Measurements from ENCODE around the gene CBR4. TPM values are rescaled to one million over a fixed set of nuclear protein-coding genes. Genes with fewer than 3 reads are reported as not detected.
A peak's percentile ranks its signal among the peaks of the same experiment; 100 is the strongest.
"Not testable (repeated sequence)": the region's sequence is repeated elsewhere in the genome, so short reads cannot be mapped to it uniquely, and the experiment has no call there.

CBR4 gene
- total and polyA plus RNA-seq, 11 donors: 8.7 to 26.5 (median 20.7) TPM

DNA sequence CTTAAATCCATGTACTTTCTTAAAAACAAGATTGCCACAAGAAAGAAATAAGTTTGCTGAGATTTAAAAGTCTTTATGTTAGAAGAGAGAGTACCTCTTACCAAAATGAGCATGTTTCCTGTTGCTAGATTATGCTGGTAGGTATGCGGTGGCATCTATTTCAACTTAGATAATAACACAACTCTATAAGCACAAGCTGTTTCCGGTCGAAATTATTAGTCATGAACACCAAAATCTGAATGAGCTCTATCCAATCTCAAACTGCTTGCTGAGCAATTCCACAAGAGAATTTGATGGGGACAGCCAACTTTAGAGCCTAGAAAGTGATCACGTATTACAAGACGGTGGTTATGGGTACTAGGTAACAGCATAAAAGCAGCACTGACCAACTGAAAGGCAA, 49.3 kb downstream of the CBR4 start:
- no peak for DNase-seq
- intact Hi-C loops (cut with DNase I): no loop called here
- Histone ChIP-seq H3K36me3 (no peaks in the 10 kb centered on the region), H3K9me3 (peaks cover 0 to 12% (median 0%) of the 10 kb centered on the region in 12 donors), H3K27me3 (no peaks in the 10 kb centered on the region), H3K4me1 (no peaks in the 10 kb centered on the region), H3K4me3 (no peak overlapping the region), H3K27ac (no peak overlapping the region)
- TF ChIP-seq CTCF (IDR thresholded peaks at IDR 0.05): no peak
- TF ChIP-seq POLR2A (IDR thresholded peaks at IDR 0.05): no peak
- no peak for ATAC-seq
- 95 to 97% (median 96%) methylated on average over 5 of the region's 5 CpGs for WGBS, 4 donors

DNA sequence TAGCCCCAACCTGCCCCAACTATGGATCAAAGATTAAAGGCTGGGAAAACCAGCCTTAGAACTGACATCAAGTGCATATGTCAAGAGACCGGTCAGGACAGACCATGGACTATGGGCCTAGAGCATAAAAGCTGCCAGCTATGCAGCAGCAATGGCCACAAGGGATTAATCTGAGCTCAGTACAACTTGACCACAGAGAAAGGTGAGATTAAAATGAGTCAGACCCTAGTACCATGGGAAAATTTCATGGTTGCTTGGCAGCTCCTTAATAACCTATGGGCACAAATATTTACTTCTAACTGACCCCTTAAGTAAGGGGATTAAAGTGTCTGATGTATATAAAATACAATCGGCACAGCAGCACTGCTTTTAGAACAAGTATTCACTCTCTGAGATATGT, 54.4 kb downstream of the CBR4 start:
- Histone ChIP-seq H3K9me3 (peaks cover 0 to 6% (median 0%) of the 10 kb centered on the region in 12 donors), H3K27ac (no peak overlapping the region), H3K36me3 (no peaks in the 10 kb centered on the region), H3K27me3 (no peaks in the 10 kb centered on the region), H3K4me1 (peaks cover 0 to 7% (median 0%) of the 10 kb centered on the region in 12 donors), H3K4me3 (no peak overlapping the region)
- 95 to 100% (median 96%) methylated on average over 2 of the region's 2 CpGs for WGBS, 4 donors
- TF ChIP-seq POLR2A (IDR thresholded peaks at IDR 0.05) (no peak), CTCF (IDR thresholded peaks at IDR 0.05) (no peak)
- DNase-seq (no peak), ATAC-seq (no peak)
- intact Hi-C loops (cut with DNase I): no loop called here

GRCh38 chr4:168952821-168953246, 57.2 kb downstream of the CBR4 start:
- intact Hi-C loops (cut with DNase I); H3K27me3 ChIP-seq; H3K27ac ChIP-seq; H3K4me1 ChIP-seq; H3K36me3 ChIP-seq; ATAC-seq; H3K4me3 ChIP-seq; H3K9me3 ChIP-seq: not testable (repeated sequence)
- DNase-seq: peak in 3 of 5 donors; percentile 22 to 59 (median 32)
- 86 to 92% (median 88%) methylated on average over 3 of the region's 3 CpGs for WGBS, 4 donors

GRCh38 chr4:168945291-168945690, 64.8 kb downstream of the CBR4 start:
- Histone ChIP-seq H3K27me3 (no peaks in the 10 kb centered on the region), H3K27ac (no peak overlapping the region), H3K9me3 (peaks cover 0 to 16% (median 0%) of the 10 kb centered on the region in 12 donors), H3K4me3 (no peak overlapping the region), H3K36me3 (no peaks in the 10 kb centered on the region), H3K4me1 (no peaks in the 10 kb centered on the region)
- intact Hi-C loops (cut with DNase I): no loop called here
- TF ChIP-seq POLR2A (IDR thresholded peaks at IDR 0.05): no peak
- no peak for TF ChIP-seq CTCF (IDR thresholded peaks at IDR 0.05)
- 62 to 67% (median 64%) methylated on average over 2 of the region's 2 CpGs for WGBS, 4 donors
- no peak for ATAC-seq
- no peak for DNase-seq

DNA sequence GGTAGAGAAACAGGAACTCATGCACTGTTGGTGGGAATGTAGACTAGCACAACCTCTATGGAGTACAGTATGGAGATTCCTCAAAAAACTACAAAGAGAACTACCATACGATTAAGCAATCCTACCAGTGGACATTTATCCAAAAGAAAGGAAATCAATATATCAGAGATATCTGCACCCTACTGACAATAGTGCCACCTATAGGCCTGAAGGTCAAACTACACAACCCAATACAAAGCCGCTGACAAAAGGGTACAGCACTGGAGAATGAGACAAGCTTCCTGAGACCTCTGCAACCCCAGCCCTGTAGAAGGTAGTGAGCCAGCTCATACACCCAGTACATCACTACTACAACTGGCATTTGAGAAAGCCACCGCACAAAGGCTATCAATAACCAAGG, 67.1 kb downstream of the CBR4 start:
- TF ChIP-seq POLR2A (IDR thresholded peaks at IDR 0.05) (no peak), CTCF (IDR thresholded peaks at IDR 0.05) (peak in 9 of 12 donors; percentile 18 to 47 (median 33))
- intact Hi-C loops (cut with DNase I): no loop called here
- no peak overlapping the region for H3K4me3 ChIP-seq
- no peak overlapping the region for H3K27ac ChIP-seq
- ATAC-seq (peak in 1 of 4 donors; percentile 10), DNase-seq (no peak)
- no peaks in the 10 kb centered on the region for H3K36me3 ChIP-seq
- WGBS, 4 donors: 81 to 95% (median 84%) methylated on average over 3 of the region's 3 CpGs
- peaks cover 0 to 38% (median 4%) of the 10 kb centered on the region in 12 donors for H3K9me3 ChIP-seq
- H3K4me1 ChIP-seq: no peaks in the 10 kb centered on the region
- no peaks in the 10 kb centered on the region for H3K27me3 ChIP-seq

Data from heart left ventricle (tissue), 16 donors.